Hepatocyte (in vitro differentiated cells): ENCODE measurements around the gene DPP9. TPM values are rescaled to one million over a fixed set of nuclear protein-coding genes. Genes with fewer than 3 reads are reported as not detected.

Source experiments
- DNase-seq: peaks from one replicate; pipeline ENCODE4 v3.0.0-alpha.2; 2016; ENCODE audit warnings: low spot score
- H2AFZ ChIP-seq: fragments of 200-600 bp; sonication (generic); 2 replicates; pipeline ENCODE4 v1.6.0; 2016; ENCODE audit warnings: antibody characterized with exemption, mild to moderate bottlenecking
- H3K27ac ChIP-seq: fragments of 200-600 bp; sonication (generic); 2 replicates; pipeline ENCODE4 v1.5.1; 2016; ENCODE audit warnings: mild to moderate bottlenecking
- H3K27me3 ChIP-seq: fragments of 200-600 bp; sonication (generic); 2 replicates; pipeline ENCODE4 v1.6.1; 2016
- H3K36me3 ChIP-seq: fragments of 200-600 bp; sonication (generic); replicated peaks from 2 replicates; pipeline ENCODE4 v1.5.1; 2016; ENCODE audit warnings: low read depth; ENCODE audit not compliant: insufficient read depth
- H3K4me1 ChIP-seq: fragments of 200-600 bp; sonication (generic); 2 replicates; pipeline ENCODE4 v1.5.1; 2016; ENCODE audit warnings: mild to moderate bottlenecking, moderate library complexity; ENCODE audit not compliant: insufficient read depth
- H3K4me2 ChIP-seq: fragments of 200-600 bp; sonication (generic); 2 replicates; pipeline ENCODE4 v1.6.0; 2016
- H3K4me3 ChIP-seq: fragments of 200-600 bp; sonication (generic); 2 replicates; pipeline ENCODE4 v1.5.1; 2016; ENCODE audit warnings: mild to moderate bottlenecking
- H3K79me2 ChIP-seq: fragments of 200-600 bp; sonication (generic); 2 replicates; pipeline ENCODE4 v1.6.0; 2017; ENCODE audit warnings: mild to moderate bottlenecking
- H3K9me2 ChIP-seq: fragments of 200-600 bp; sonication (generic); replicated peaks from 2 replicates; pipeline ENCODE4 v1.6.0; 2017; ENCODE audit warnings: mild to moderate bottlenecking; ENCODE audit not compliant: insufficient read depth
- H3K9me3 ChIP-seq: fragments of 200-600 bp; sonication (generic); 2 replicates; pipeline ENCODE4 v1.5.1; 2016; ENCODE audit warnings: low read depth, mild to moderate bottlenecking
- H4K20me1 ChIP-seq: fragments of 200-600 bp; sonication (generic); 2 replicates; pipeline ENCODE4 v1.6.0; 2016; ENCODE audit warnings: mild to moderate bottlenecking; ENCODE audit not compliant: insufficient read depth, poor library complexity, severe bottlenecking
- EZH2 ChIP-seq: fragments of 200-600 bp; sonication (generic); IDR thresholded peaks from 2 replicates; pipeline ENCODE4 v1.6.1; 2016; ENCODE audit warnings: antibody characterized with exemption, mild to moderate bottlenecking, borderline replicate concordance
- EZH2phosphoT487 ChIP-seq: fragments of 200-600 bp; sonication (generic); IDR thresholded peaks from one replicate; pipeline ENCODE4 v1.6.1; 2018; ENCODE audit warnings: antibody characterized with exemption, mild to moderate bottlenecking, low read depth, moderate library complexity; ENCODE audit not compliant: unreplicated experiment, severe bottlenecking
- WGBS: methylation state at CpG from one replicate; pipeline ENCODE4 v1.1.6; 2016; ENCODE audit warnings: low lambda C conversion rate; ENCODE audit errors: missing lambda C conversion rate; 5-methylcytosine and 5-hydroxymethylcytosine counted together
- polyA plus RNA-seq: library from polyadenylated mRNA; unstranded; fragments of >200 nt; fragmentation: Nextera tagmentation; extraction: Ambion mirVana; gene quantifications from 2 replicates; pipeline ENCODE4 v1.2.1, GENCODE V29; 2016
- total RNA-seq: library from RNA; depleted of rRNA; stranded (reverse); fragments of >200 nt; gene quantifications from 2 replicates; pipeline ENCODE4 v1.2.3, GENCODE V29; 2014
- TF ChIP-seq, protein P1 (sequence below): fragments of 200-600 bp; sonication (generic); IDR thresholded peaks from 2 replicates; pipeline ENCODE4 v1.5.1; 2016; ENCODE audit warnings: antibody characterized with exemption, mild to moderate bottlenecking; ENCODE audit not compliant: poor library complexity

The DPP9 gene
- total and polyA plus RNA-seq, 2 experiments from 2014 or later, result 27.6 to 32.7 TPM

- no peak for DNase-seq
- H3K9me3 ChIP-seq, result no peaks in the 10 kb centered on the region
- no peak overlapping the region for H3K4me2 ChIP-seq
- no peaks in the 10 kb centered on the region for H3K36me3 ChIP-seq
- H4K20me1 ChIP-seq, result no peaks in the 10 kb centered on the region
- H3K79me2 ChIP-seq, result peaks cover 3% of the 10 kb centered on the region
- TF ChIP-seq, protein P1, sequence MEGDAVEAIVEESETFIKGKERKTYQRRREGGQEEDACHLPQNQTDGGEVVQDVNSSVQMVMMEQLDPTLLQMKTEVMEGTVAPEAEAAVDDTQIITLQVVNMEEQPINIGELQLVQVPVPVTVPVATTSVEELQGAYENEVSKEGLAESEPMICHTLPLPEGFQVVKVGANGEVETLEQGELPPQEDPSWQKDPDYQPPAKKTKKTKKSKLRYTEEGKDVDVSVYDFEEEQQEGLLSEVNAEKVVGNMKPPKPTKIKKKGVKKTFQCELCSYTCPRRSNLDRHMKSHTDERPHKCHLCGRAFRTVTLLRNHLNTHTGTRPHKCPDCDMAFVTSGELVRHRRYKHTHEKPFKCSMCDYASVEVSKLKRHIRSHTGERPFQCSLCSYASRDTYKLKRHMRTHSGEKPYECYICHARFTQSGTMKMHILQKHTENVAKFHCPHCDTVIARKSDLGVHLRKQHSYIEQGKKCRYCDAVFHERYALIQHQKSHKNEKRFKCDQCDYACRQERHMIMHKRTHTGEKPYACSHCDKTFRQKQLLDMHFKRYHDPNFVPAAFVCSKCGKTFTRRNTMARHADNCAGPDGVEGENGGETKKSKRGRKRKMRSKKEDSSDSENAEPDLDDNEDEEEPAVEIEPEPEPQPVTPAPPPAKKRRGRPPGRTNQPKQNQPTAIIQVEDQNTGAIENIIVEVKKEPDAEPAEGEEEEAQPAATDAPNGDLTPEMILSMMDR, result no peak
- TF ChIP-seq EZH2phosphoT487, result no peak
- TF ChIP-seq EZH2, result no peak
- H3K27me3 ChIP-seq, result no peaks in the 10 kb centered on the region
- H2AFZ ChIP-seq, result no peak overlapping the region
- H3K4me1 ChIP-seq, result no peaks in the 10 kb centered on the region
- H3K4me3 ChIP-seq, result no peak overlapping the region
- H3K27ac ChIP-seq, result no peak overlapping the region
- no peaks in the 10 kb centered on the region for H3K9me2 ChIP-seq
- WGBS, result 97% methylated on average over 16 of the region's 19 CpGs
Observed at GRCh38 chr19:4649392-4650047, 74.1 kb downstream of the DPP9 start.

DNA sequence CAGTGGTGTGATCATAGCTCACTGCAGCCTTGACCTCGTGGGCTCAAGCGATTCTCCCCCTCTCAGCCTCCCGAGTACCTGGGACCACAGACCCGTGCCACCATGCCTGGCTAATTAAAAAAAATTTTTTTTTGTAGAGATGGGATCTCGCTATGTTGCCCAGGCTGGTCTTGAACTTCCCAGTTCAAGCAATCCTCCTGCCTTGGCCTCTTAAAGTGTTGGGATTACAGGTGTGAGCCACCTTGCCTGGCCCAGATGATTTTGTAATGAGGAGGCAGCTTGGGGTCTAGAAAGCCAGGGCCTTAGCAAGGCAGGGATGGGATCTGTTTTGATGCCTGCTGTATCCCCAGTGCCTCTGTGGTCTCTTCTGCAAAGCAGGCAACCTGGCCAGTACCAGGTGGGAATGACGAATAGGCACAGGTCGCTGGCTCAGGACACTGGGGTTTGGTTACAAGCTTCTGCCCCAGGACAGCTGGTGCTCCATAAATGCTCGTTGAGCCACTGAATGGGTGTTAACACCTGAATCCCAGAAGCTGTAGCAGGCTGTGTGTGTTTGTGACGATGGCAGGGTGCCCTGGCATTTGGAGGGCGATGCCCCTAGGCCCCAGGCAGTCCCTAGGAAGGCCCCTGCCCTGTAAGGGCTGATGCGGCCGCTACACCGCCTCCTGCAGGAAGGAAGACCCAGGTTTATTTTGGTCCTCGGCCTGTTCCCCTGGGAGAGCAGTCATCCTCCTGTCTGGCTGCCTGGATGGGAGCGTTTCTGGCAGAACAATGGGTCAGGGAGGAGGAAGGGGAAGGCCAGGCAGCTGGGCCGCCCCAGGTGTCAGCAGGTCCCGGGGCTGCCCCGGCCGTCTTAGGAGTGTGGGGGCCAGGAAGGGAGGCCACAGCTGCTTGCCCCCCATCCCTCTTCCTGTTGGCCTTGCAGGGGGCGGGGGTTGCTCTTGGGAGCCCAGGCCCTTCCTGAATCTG, 75.7 kb downstream of the DPP9 start:
- Histone ChIP-seq H4K20me1 (no peaks in the 10 kb centered on the region), H3K4me1 (no peaks in the 10 kb centered on the region), H3K27ac (no peak overlapping the region), H3K36me3 (no peaks in the 10 kb centered on the region), H3K79me2 (peaks cover 3% of the 10 kb centered on the region), H3K27me3 (no peaks in the 10 kb centered on the region), H3K4me3 (no peak overlapping the region), H3K4me2 (no peak overlapping the region), H2AFZ (no peak overlapping the region), H3K9me3 (no peaks in the 10 kb centered on the region), H3K9me2 (no peaks in the 10 kb centered on the region)
- WGBS, result 85% methylated on average over 19 of the region's 20 CpGs
- no peak for DNase-seq
- TF ChIP-seq, protein P1, result no peak

DNA sequence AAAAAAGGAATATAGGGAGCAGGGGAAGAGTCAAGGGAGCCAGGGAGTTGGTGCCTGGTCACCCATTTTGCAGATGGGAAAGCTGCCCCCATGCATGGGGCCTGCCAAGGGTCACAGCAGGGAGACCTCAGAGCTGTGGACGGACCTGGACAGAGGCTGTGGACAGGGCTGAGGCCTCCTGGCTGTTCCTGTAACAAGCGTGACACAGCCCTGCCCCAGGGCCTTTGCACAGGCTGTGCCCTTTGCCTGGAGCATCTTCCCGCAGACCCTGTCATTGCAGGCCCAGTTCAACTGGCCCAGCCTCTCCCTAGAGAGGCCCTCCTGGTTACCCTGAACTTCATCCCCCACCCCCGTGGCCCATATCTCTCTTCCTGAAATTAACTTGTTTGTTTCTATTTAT, 77.9 kb downstream of the DPP9 start:
- H3K4me3 ChIP-seq, result no peak overlapping the region
- no peaks in the 10 kb centered on the region for H3K9me2 ChIP-seq
- no peak overlapping the region for H3K4me2 ChIP-seq
- no peak for DNase-seq
- H2AFZ ChIP-seq, result no peak overlapping the region
- H3K4me1 ChIP-seq, result no peaks in the 10 kb centered on the region
- 94% methylated on average over 4 of the region's 4 CpGs for WGBS
- no peaks in the 10 kb centered on the region for H3K27me3 ChIP-seq
- TF ChIP-seq, protein P1, result no peak
- no peak for TF ChIP-seq EZH2
- no peak for TF ChIP-seq EZH2phosphoT487
- H3K36me3 ChIP-seq, result no peaks in the 10 kb centered on the region
- H3K79me2 ChIP-seq, result peaks cover 11% of the 10 kb centered on the region
- no peaks in the 10 kb centered on the region for H4K20me1 ChIP-seq
- H3K9me3 ChIP-seq, result no peaks in the 10 kb centered on the region
- no peak overlapping the region for H3K27ac ChIP-seq
